Ovary (tissue), 1 donor: ENCODE results near the gene FAM81B.

Experiments used
- EP300 ChIP-seq: sonication (generic); formaldehyde crosslinking; IDR thresholded peaks from one replicate; pipeline ENCODE4 v1.6.1; 2017; ENCODE audit warnings: antibody characterized with exemption
- POLR2A ChIP-seq: fragments of 450-650 bp; IDR thresholded peaks from one replicate; pipeline ENCODE4 v1.6.1; 2017; ENCODE audit warnings: antibody characterized with exemption, mild to moderate bottlenecking, moderate library complexity

DNA sequence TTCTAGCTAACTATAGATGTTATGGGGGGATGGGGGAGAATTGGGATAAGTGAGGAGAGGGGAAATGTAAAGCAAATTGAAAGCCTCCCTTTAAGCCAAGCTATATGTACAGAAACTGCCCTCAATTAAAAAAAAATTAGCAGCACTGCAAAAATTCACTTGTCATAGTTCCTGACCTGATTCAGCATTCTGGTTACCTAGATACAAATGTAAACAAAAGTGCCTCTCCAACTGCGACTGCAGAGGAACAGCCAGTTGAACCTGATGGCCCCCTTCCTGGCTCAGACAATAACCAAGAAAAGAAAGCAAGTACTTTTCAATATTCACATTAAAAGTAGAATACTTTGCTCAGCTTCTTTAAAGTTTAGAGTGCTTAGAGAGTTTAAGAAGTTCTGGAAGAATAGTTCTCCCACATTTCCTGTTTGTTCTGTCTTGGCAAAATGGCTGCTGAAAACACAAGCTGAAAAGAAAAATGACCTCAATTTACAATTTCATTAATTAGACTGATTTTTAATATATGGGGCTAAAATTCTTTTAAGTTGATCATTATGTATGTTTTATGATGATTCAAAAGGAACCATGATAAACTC, 1.5 kb downstream of the FAM81B start:
- no peak for TF ChIP-seq POLR2A
- no peak for TF ChIP-seq EP300
